OCI-LY3 (cell line): Measurements from ENCODE around the gene PCSK6.

Source experiments
- H2AFZ ChIP-seq: fragments of 200-600, 300-600 bp; shearing (Covaris generic); 2 replicates; pipeline ENCODE4 v1.6.0; 2014; ENCODE audit warnings: antibody characterized with exemption, low read depth, low read length
- H3K27ac ChIP-seq: fragments of 200-600, 300-600 bp; sonication (generic); 2 replicates; pipeline ENCODE4 v1.5.1; 2014; ENCODE audit warnings: mild to moderate bottlenecking, low read length, moderate library complexity, mixed read lengths
- H3K27me3 ChIP-seq: fragments of 200-600, 300-600 bp; sonication (generic); 2 replicates; pipeline ENCODE4 v1.6.1; 2014; ENCODE audit warnings: low read depth, low read length, mixed read lengths
- H3K36me3 ChIP-seq: fragments of 200-600, 300-600 bp; sonication (generic); replicated peaks from 2 replicates; pipeline ENCODE3; 2014; ENCODE audit warnings: low read depth, low read length, mixed read lengths
- H3K4me1 ChIP-seq: fragments of 300-600, 200-600 bp; sonication (generic); 2 replicates; pipeline ENCODE4 v1.6.1; 2014; ENCODE audit warnings: low read length, mixed read lengths
- H3K4me2 ChIP-seq: fragments of 200-600, 300-600 bp; sonication (generic); 2 replicates; pipeline ENCODE4 v1.6.1; 2014; ENCODE audit warnings: low read length, mixed read lengths
- H3K4me3 ChIP-seq: fragments of 300-600, 200-600 bp; sonication (generic); 2 replicates; pipeline ENCODE4 v1.5.1; 2014; ENCODE audit warnings: antibody characterized with exemption, mild to moderate bottlenecking, low read length, moderate library complexity
- H3K79me2 ChIP-seq: fragments of 300-600, 200-600 bp; shearing (Covaris generic); 2 replicates; pipeline ENCODE4 v1.6.1; 2014; ENCODE audit warnings: mild to moderate bottlenecking, low read length, mixed read lengths
- H3K9ac ChIP-seq: fragments of 300-600, 200-600 bp; shearing (Covaris generic); 2 replicates; pipeline ENCODE4 v1.6.0; 2014; ENCODE audit warnings: mild to moderate bottlenecking, low read length, moderate library complexity
- H3K9me3 ChIP-seq: fragments of 200-600, 300-600 bp; shearing (Covaris generic); 2 replicates; pipeline ENCODE4 v1.6.1; 2014; ENCODE audit warnings: low read length, mixed read lengths; ENCODE audit not compliant: insufficient read depth
- H4K20me1 ChIP-seq: fragments of 200-600, 300-600 bp; sonication (generic); 2 replicates; pipeline ENCODE4 v1.6.1; 2016; ENCODE audit warnings: low read length, mixed read lengths; ENCODE audit not compliant: insufficient read depth
- EZH2phosphoT487 ChIP-seq: fragments of 200-600 bp; shearing (Covaris generic); IDR thresholded peaks from 2 replicates; pipeline ENCODE4 v1.6.1; 2018; ENCODE audit warnings: antibody characterized with exemption, mixed run types, low read depth
- TF ChIP-seq, protein P1 (sequence below): fragments of 200-600, 300-600 bp; sonication (generic); IDR thresholded peaks from 2 replicates; pipeline ENCODE4 v1.5.1; 2014; ENCODE audit warnings: antibody characterized with exemption, low read length, low read depth

The PCSK6 gene

DNA sequence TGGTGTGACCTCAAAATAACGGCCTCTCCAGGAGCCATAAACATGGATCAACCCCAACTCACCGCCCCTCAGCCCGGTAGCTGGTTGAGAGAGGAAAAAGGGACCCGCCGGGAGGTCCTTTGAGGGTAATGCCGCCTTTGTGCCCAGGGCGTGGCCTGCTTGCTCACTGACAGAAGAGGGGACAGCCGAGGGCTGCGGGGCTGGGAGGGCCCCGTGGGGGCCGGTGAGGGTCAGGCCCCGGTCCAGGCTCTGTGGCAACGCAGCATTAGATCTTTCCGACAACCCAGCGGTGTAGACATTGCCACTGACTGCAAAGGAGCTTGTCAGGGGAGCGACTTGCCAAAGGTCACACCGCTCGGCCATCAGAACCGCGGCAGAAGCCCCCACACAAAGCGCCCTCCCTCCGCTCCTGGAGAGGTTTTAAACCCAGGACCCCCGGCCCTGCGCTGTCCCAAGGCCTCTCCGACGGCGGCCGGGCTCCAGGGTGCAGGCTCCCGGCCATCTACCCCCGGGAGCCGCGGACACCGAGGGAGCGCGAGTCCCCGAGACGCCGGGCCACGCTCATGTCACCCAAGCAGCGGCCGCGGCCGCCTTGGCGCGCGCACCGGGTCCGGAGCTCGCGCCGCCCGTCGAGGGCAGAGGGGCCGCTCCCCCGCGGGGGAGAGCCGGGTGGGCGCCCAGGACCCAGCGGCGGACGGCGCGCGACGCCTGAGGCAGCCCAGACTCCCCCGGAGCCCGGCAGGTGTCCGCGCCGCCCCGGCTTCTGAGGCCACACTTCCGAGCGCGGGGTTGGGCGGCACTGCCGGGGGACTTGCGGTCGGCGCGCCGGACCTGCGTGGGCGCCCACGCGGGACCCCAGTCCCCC, 975 bp downstream of the PCSK6 start:
- Histone ChIP-seq H3K36me3 (no peaks in the 10 kb centered on the region), H3K9me3 (no peaks in the 10 kb centered on the region), H3K4me1 (no peaks in the 10 kb centered on the region), H3K27me3 (peaks cover 13% of the 10 kb centered on the region; the same call in 1 of the 2 replicates), H4K20me1 (no peaks in the 10 kb centered on the region), H3K4me3 (no peak overlapping the region), H3K27ac (no peak overlapping the region), H3K9ac (no peak overlapping the region), H3K79me2 (no peaks in the 10 kb centered on the region), H3K4me2 (no peak overlapping the region), H2AFZ (no peak overlapping the region)
- TF ChIP-seq, protein P1, sequence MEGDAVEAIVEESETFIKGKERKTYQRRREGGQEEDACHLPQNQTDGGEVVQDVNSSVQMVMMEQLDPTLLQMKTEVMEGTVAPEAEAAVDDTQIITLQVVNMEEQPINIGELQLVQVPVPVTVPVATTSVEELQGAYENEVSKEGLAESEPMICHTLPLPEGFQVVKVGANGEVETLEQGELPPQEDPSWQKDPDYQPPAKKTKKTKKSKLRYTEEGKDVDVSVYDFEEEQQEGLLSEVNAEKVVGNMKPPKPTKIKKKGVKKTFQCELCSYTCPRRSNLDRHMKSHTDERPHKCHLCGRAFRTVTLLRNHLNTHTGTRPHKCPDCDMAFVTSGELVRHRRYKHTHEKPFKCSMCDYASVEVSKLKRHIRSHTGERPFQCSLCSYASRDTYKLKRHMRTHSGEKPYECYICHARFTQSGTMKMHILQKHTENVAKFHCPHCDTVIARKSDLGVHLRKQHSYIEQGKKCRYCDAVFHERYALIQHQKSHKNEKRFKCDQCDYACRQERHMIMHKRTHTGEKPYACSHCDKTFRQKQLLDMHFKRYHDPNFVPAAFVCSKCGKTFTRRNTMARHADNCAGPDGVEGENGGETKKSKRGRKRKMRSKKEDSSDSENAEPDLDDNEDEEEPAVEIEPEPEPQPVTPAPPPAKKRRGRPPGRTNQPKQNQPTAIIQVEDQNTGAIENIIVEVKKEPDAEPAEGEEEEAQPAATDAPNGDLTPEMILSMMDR: no peak
- TF ChIP-seq EZH2phosphoT487: no peak

DNA sequence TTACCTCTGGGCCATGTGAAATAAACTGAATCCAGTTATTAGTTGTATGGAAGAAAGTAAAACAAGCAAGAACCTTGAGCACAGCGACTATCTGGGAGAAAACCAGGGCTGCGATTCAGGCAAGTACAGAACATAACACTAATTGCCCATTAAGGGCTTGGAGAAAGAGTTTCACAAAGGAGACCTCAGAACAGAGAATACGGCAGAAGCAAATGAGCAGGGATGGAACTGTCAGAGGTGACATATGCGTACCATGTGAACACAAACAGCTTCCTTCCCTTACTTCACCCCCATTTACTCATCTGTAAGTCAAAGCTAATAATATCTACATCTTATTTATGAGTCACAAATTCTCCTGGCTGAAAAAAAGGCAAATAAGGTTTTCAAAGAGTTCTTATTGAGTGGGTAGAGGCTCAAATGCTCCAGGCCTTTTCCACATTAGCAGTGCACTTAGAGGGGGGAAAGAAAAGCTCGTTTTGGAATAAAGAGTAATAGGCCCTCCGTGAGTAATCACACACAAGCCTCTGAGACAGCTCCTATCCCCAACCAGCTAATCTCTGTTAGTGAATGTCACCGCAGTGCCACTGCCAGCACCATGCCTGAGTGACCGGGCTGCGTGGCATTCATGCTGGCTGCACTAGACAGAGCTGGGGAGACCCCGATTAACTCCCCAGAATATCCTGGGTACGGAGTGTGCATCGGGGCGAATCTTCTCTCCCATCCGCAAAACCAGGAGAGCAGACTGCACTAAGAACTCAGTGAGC, 2.6 kb downstream of the PCSK6 start:
- H4K20me1 ChIP-seq: no peaks in the 10 kb centered on the region
- 0 out of 2 replicates have a peak, but pooled peaks cover 3% of the 10 kb centered on the region for H3K27me3 ChIP-seq
- no peaks in the 10 kb centered on the region for H3K9me3 ChIP-seq
- H3K4me2 ChIP-seq: no peak overlapping the region
- no peak overlapping the region for H2AFZ ChIP-seq
- TF ChIP-seq, protein P1: no peak
- no peak for TF ChIP-seq EZH2phosphoT487
- H3K79me2 ChIP-seq: no peaks in the 10 kb centered on the region
- no peak overlapping the region for H3K9ac ChIP-seq
- no peak overlapping the region for H3K27ac ChIP-seq
- H3K4me1 ChIP-seq: no peaks in the 10 kb centered on the region
- H3K4me3 ChIP-seq: no peak overlapping the region
- H3K36me3 ChIP-seq: no peaks in the 10 kb centered on the region

DNA sequence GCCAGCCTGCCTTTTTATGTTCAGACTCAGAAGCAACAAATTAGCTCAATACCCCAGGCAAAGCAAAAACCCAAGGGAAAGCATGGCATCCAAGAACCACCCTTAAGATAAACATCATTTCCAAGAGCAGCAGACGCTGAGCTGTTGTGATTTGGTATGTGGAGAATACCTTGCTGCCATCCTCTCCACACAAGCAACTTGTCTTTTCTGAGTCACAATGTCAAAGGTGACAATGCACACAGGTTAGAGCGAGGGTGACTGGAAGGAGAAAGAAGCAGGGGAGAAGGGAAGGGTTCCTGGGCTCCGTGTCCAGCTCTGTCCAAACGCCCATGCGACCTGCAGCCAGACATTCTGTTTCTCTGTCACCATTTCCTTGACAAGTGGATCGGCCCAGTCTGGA, 6.0 kb downstream of the PCSK6 start:
- H3K27me3 ChIP-seq: 0 out of 2 replicates have a peak, but pooled peaks cover 3% of the 10 kb centered on the region
- no peaks in the 10 kb centered on the region for H3K36me3 ChIP-seq
- H3K79me2 ChIP-seq: no peaks in the 10 kb centered on the region
- H3K4me2 ChIP-seq: no peak overlapping the region
- H2AFZ ChIP-seq: no peak overlapping the region
- no peak overlapping the region for H3K4me3 ChIP-seq
- no peaks in the 10 kb centered on the region for H3K4me1 ChIP-seq
- TF ChIP-seq, protein P1: no peak
- TF ChIP-seq EZH2phosphoT487: no peak
- H3K9me3 ChIP-seq: no peaks in the 10 kb centered on the region
- H4K20me1 ChIP-seq: no peaks in the 10 kb centered on the region
- H3K9ac ChIP-seq: no peak overlapping the region
- no peak overlapping the region for H3K27ac ChIP-seq
